NCI-H2227 treated with DMSO at 0.1 percent for 48 hours (cell line): Measurements from ENCODE around the gene AGXT2.

Source experiments
- DNase-seq: peaks from one replicate; lab custom pipeline; 2025; lab: John Stamatoyannopoulos, UW

Gene AGXT2, protein sequence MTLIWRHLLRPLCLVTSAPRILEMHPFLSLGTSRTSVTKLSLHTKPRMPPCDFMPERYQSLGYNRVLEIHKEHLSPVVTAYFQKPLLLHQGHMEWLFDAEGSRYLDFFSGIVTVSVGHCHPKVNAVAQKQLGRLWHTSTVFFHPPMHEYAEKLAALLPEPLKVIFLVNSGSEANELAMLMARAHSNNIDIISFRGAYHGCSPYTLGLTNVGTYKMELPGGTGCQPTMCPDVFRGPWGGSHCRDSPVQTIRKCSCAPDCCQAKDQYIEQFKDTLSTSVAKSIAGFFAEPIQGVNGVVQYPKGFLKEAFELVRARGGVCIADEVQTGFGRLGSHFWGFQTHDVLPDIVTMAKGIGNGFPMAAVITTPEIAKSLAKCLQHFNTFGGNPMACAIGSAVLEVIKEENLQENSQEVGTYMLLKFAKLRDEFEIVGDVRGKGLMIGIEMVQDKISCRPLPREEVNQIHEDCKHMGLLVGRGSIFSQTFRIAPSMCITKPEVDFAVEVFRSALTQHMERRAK

GRCh38 chr5:35047785-35048404 lies at the start of gene AGXT2:
AGXT2 (minus strand) TSS chr5:35047949; CDS start chr5:35047892, 57 bp downstream.
- no peak for DNase-seq

- no peak for DNase-seq
These were observed 49.2 kb upstream of the AGXT2 start for GRCh38 chr5:35096932-35097331.

DNA sequence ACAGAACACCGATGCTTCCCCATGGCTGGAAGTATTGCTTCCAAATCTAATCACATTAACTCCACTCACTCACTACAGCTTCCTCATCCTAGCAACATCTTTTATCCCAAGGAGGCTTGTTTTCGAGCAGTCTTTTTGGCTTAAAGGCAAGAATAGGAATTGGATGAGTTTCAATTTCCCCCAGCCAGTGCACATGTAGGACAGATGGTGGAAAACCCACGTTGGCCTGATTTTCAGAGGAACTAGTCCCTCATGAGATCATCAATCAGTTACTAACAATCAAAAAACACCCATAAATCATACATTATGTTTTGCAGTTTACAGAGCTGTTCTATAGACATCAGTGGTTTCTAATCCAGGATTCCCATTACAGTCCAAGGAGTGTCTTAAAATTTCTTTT lies 48.5 kb upstream of the AGXT2 start:
- no peak for DNase-seq

DNA sequence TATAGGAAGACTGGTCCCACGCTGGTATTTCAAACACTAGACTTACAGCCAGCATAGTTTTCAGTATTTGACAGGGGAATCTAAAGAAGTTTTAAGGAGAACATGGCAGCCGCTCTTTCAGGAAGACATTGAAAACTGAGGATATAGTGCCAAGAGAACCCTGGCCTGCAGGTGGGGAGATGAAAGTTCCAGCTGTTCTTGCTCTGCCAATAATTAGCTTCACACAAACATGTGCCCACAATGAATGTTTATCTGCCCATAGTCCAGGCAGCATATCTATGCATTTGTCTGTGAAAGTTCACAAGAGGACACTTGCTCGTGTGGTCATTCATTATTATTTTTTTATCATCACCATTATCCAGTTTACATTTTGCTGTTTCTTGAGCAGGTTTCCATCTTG lies 47.6 kb upstream of the AGXT2 start:
- DNase-seq: no peak

GRCh38 chr5:35094948-35095347 lies 47.2 kb upstream of the AGXT2 start:
- DNase-seq: no peak

DNA sequence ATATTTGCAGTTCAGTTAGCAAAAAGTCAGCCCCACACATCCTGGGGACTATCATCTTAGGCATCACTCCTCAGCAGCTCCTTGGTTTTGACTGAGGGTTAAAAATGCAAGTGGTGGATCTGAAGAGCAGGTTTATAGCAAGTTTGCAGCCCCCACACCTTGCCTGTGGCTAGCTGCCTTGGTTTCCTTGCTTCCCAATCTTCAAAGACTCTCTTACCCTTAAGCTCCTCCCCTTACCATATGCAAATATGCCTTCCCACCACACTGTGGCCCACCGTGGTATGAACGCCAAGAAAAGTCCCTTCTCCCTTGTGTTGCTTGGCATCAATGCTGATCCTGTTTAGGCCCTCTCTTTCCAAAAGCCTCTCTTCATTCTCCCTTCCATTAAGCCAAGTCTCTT lies 45.0 kb upstream of the AGXT2 start:
- no peak for DNase-seq

DNA sequence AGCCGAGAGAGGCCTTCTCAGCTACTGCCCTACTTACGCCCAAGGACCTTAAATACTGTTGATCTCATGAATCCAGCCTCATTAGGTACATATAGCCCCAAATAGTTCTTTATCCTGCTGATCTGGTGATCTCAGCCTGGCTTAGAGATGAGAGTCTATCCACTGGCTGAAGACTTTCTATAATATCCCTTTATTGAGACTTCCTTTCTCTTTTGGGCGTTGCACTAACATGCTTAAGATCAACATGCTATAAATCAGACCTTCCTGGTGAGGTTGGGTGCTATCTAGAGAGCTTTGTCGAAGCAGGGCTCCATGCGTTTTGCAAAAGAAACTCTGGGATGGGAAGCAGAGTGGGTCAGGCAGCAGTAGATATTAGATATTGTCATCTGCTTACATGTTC lies 44.0 kb upstream of the AGXT2 start:
- no peak for DNase-seq

GRCh38 chr5:35089334-35090314 lies 41.9 kb upstream of the AGXT2 start:
- no peak for DNase-seq

GRCh38 chr5:35087991-35088390 lies 40.2 kb upstream of the AGXT2 start:
- no peak for DNase-seq

- DNase-seq: no peak
These were observed 35.4 kb upstream of the AGXT2 start for GRCh38 chr5:35083150-35083549.

DNA sequence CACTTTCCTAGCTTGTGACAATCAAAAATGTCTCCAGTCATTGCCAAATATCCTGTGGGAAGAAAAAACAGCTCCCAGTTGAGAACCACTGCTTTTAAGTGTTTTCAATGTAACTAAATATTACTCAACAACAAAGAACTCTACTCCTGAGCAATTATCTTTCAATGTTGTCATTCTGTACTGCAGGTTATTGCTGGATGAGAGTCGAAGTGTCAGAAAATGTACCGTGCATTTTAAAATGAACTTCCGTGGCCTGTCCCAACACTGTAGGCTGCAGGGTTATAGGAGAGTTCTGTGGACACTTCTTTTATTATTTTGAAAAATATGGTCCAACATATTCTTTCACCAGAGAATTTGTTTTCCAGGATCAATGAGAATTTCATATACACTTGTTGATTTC lies 34.8 kb upstream of the AGXT2 start:
- no peak for DNase-seq

DNA sequence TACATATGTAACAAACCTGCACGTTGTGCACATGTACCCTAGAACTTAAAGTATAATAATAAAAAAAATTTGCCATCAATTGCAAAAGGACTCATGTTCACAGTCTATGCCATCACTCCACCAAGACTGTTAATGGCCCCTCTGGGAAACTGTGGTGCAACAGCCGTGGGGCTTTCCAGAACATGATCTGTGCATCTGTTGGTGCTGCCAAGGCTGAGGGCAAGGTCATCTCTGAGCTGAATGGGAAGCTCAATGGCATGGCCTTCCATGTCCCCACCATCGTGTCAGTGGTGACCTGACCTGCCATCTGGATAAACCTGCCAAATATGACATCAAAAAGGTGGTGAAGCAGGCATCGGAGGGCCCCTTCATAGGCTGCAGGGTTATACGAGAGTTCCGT lies 33.4 kb upstream of the AGXT2 start:
- DNase-seq: no peak

DNA sequence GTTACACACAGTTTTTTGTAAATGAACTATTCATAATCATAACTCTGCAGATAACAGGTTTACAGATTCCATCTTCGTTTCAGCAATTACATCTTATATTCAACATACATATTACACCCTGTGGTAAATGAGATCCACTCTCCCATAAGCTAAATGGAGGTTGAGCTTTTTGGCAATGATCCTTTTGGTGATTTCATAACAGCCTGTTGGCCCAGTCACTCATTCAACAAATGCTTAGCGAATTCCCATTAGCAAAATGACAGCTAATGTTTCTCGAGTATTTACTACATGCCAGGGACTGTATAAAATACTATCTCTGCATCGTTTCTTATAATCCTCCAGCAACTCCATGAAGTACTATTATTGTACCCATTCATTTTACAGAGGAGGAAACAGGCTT lies 25.4 kb upstream of the AGXT2 start:
- DNase-seq: no peak

GRCh38 chr5:35069188-35069587 lies 21.4 kb upstream of the AGXT2 start:
- no peak for DNase-seq

GRCh38 chr5:35067985-35068384 lies 20.2 kb upstream of the AGXT2 start:
- DNase-seq: no peak

GRCh38 chr5:35066260-35066795 lies 18.6 kb upstream of the AGXT2 start:
- DNase-seq: no peak

DNA sequence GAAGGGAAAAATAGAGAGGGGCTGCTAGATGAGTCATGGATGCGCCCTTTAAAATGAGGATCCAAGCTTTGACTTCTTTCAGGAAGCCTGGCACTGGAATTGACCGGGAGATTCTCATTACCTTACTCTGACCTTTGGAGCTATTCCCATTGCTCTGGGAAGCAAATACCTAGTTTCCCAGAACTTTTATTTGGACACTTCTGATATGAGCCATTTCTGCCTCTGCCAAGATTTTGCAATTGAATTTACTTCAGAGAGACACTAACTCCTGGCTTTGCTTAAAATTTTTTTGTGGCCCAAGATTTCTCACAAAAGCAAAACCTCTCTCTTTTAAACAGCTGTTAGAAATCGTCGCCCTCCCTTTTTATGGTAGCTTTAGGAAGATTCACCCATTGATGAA lies 15.7 kb upstream of the AGXT2 start:
- DNase-seq: no peak

DNA sequence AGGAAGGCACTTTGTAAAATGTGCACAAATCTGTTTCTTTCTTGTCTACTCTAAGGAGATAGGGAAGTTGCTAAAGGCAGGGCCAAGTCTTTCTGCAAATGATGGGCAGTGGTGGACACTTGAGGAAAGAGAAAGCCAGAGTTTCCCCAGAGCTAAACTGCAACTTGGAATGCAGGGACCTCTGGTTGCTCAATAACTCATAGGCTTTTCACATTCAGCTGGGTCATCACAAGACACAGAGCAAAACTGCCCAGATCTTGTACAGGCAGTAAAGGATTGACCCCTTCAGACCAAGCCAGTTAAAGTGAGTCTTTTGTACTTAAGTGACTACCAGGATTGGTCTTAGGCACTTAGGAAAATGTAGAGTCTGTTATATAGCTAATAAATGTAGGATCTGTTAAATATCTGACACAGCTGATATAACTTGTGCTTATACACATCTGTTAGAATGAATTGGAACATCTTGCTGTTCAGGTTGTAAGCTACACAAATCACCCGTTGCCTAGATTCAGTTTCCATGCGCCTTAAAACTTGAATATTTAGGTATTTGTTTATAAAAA lies 13.5 kb upstream of the AGXT2 start:
- no peak for DNase-seq

DNA sequence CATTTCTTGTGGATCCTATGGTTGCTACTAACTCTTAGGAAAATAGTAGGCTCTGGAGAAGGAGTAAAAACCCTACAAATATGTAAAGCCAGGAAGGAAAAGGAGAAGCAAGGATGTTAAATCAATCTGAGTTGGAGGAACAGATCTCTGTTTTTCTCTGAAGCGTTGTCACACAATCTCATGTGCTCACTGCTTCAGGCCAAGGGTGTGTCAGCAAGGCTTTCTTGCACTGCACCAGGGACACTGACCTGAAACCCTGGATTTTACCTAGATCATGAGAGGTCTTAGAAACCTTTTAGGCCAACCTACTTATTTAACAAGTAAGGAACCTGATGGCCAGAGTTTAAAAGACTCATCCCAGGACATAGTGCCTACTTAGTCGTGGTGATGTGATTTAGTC lies 12.5 kb upstream of the AGXT2 start:
- no peak for DNase-seq

DNA sequence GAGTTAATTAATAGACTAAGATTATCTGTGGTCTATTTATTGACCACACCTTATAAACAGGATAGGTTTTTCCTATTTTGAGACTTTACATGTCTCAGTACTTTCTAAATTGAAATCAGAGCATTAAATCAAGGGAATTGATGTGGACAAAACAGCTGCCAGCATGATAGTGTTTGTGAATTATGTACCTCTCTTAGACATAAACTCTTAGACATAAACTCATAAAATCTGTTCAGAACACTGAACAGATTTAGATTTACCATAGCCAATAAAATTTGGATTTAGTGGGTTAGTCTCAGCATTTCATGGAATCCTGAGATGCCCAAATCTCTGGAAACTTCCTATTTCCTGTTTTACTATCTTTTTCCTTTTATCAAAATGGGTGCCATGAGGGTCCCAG lies 11.5 kb upstream of the AGXT2 start:
- DNase-seq: no peak

DNA sequence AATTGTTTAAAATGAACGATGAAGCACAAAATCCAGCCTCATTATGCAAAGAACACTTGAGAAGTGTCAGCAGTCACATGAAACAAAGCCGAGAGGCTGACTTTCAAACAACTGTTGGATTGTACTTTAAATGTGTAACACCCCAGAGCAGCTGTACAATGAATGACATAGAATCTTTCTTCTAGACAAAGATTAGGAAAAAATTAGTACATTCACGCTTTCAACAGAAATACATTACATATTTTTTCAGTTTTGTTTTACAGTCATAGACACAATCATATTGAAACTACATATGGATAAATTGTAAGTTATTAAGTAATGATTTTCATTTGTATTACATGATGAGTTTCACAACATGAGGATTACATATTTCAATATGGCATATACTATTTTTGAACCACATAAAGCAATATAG lies 10.6 kb upstream of the AGXT2 start:
- DNase-seq: no peak

GRCh38 chr5:35056686-35057085 lies 8.9 kb upstream of the AGXT2 start:
- DNase-seq: no peak
